OCI-LY1 (cell line): ENCODE measurements around the gene ALG3.

Experiments used
- EZH2 ChIP-seq: fragments of 200-600 bp; sonication (generic), shearing (Covaris generic); IDR thresholded peaks from 2 replicates; pipeline ENCODE4 v1.8.0; 2017; ENCODE audit warnings: borderline replicate concordance, mixed run types, mild to moderate bottlenecking, antibody characterized with exemption, low read length, moderate library complexity, mixed read lengths
- TF ChIP-seq, protein P1 (sequence below): fragments of 200-600 bp; sonication (generic), shearing (Covaris generic); IDR thresholded peaks from 2 replicates; pipeline ENCODE4 v1.5.1; 2017; ENCODE audit warnings: mild to moderate bottlenecking, antibody characterized with exemption, low read length, moderate library complexity, mixed read lengths

DNA sequence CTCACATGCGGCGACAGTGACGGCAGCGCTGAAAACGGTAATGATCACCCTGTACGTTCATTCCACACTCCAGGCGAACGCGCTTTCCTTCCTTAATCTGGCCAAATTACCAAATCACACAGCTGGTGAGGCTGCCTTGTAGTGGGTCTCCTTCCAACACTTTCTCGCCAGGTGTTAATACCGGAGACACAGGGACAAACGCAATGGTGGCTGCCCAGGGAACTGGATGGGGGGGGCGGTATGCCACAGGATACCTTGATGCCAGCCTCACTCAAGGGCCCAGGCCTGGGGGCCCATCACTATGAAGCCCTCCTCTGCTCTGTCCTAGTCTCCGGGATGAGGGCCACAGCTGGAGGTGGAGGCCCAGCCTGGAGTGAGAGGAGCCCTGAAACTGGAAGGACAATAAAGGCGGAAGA is 14.0 kb upstream of the ALG3 start:
- TF ChIP-seq EZH2 = no peak
- TF ChIP-seq, protein P1, sequence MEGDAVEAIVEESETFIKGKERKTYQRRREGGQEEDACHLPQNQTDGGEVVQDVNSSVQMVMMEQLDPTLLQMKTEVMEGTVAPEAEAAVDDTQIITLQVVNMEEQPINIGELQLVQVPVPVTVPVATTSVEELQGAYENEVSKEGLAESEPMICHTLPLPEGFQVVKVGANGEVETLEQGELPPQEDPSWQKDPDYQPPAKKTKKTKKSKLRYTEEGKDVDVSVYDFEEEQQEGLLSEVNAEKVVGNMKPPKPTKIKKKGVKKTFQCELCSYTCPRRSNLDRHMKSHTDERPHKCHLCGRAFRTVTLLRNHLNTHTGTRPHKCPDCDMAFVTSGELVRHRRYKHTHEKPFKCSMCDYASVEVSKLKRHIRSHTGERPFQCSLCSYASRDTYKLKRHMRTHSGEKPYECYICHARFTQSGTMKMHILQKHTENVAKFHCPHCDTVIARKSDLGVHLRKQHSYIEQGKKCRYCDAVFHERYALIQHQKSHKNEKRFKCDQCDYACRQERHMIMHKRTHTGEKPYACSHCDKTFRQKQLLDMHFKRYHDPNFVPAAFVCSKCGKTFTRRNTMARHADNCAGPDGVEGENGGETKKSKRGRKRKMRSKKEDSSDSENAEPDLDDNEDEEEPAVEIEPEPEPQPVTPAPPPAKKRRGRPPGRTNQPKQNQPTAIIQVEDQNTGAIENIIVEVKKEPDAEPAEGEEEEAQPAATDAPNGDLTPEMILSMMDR = no peak
